Neural cell (in vitro differentiated cells): ENCODE data around the gene HAND2. TPM values are rescaled to one million over a fixed set of nuclear protein-coding genes. Genes with fewer than 3 reads are reported as not detected.

Experiments
- H2AFZ ChIP-seq: fragments of 200-600, 300-800 bp; sonication (generic), shearing (Covaris generic); 2 replicates; pipeline ENCODE4 v1.6.0; 2014; ENCODE audit warnings: low read depth, mild to moderate bottlenecking, antibody characterized with exemption, low read length, moderate library complexity
- H3F3A ChIP-seq: fragments of 200-600 bp; shearing (Covaris generic); 2 replicates; pipeline ENCODE4 v1.6.1; 2016; ENCODE audit warnings: mild to moderate bottlenecking, moderate library complexity, mixed read lengths, antibody characterized with exemption, low read length; ENCODE audit not compliant: insufficient read depth, poor library complexity, severe bottlenecking
- H3K27ac ChIP-seq: fragments of 200-600, 300-800 bp; sonication (generic), shearing (Covaris generic); 2 replicates; pipeline ENCODE4 v1.5.1; 2014; ENCODE audit warnings: mild to moderate bottlenecking, low read length, moderate library complexity
- H3K27me3 ChIP-seq: fragments of 300-800, 200-600 bp; sonication (generic), shearing (Covaris generic); 2 replicates; pipeline ENCODE4 v1.6.0; 2014; ENCODE audit warnings: mild to moderate bottlenecking, low read depth, low read length, moderate library complexity; ENCODE audit not compliant: insufficient read depth
- H3K36me3 ChIP-seq: fragments of 300-800, 200-600 bp; sonication (generic), shearing (Covaris generic); 2 replicates; pipeline ENCODE4 v1.5.1; 2014; ENCODE audit warnings: mild to moderate bottlenecking, antibody characterized with exemption, low read length, moderate library complexity; ENCODE audit not compliant: insufficient read depth
- H3K4me2 ChIP-seq: fragments of 300-800, 200-600 bp; sonication (generic), shearing (Covaris generic); 2 replicates; pipeline ENCODE4 v1.6.0; 2014; ENCODE audit warnings: mild to moderate bottlenecking, low read length
- H3K4me3 ChIP-seq: fragments of 300-800, 200-600 bp; sonication (generic), shearing (Covaris generic); 2 replicates; pipeline ENCODE4 v1.5.1; 2014; ENCODE audit warnings: mild to moderate bottlenecking, low read length, moderate library complexity
- H3K79me2 ChIP-seq: fragments of 200-600 bp; shearing (Covaris generic); replicated peaks from 2 replicates; pipeline ENCODE4 v1.6.0; 2014; ENCODE audit warnings: mild to moderate bottlenecking, low read length, moderate library complexity; ENCODE audit not compliant: insufficient read depth
- H3K9ac ChIP-seq: fragments of 300-800, 200-600 bp; sonication (generic), shearing (Covaris generic); 2 replicates; pipeline ENCODE4 v1.6.1; 2016; ENCODE audit warnings: mild to moderate bottlenecking, low read length, mixed read lengths
- H3K9me2 ChIP-seq: fragments of 200-600 bp; shearing (Covaris generic); 2 replicates; pipeline ENCODE4 v1.6.1; 2016; ENCODE audit warnings: mild to moderate bottlenecking, low read length, mixed read lengths; ENCODE audit not compliant: insufficient read depth
- H3K9me3 ChIP-seq: fragments of 200-600, 300-800 bp; sonication (generic), shearing (Covaris generic); 2 replicates; pipeline ENCODE4 v1.6.1; 2016; ENCODE audit warnings: mild to moderate bottlenecking, mixed run types, low read length, moderate library complexity, mixed read lengths
- H4K20me1 ChIP-seq: fragments of 200-600 bp; shearing (Covaris generic); 2 replicates; pipeline ENCODE4 v1.6.1; 2016; ENCODE audit warnings: mild to moderate bottlenecking, mixed run types; ENCODE audit not compliant: insufficient read depth
- EP300 ChIP-seq: fragments of 450-650 bp; conservative IDR thresholded peaks from 2 replicates; pipeline ENCODE4 v1.6.1; 2014; ENCODE audit warnings: antibody characterized with exemption, mild to moderate bottlenecking, moderate library complexity; ENCODE audit not compliant: poor library complexity, severe bottlenecking
- EZH2 ChIP-seq: fragments of 200-600, 300-800 bp; shearing (Covaris generic), sonication (generic); IDR thresholded peaks from 2 replicates; pipeline ENCODE4 v1.6.1; 2014; ENCODE audit warnings: antibody characterized with exemption, low read length, borderline replicate concordance, mild to moderate bottlenecking; ENCODE audit not compliant: insufficient read depth, poor library complexity, severe bottlenecking
- MXI1 ChIP-seq: fragments of 450-650 bp; conservative IDR thresholded peaks from 2 replicates; pipeline ENCODE4 v1.6.1; 2014; ENCODE audit warnings: antibody characterized with exemption, mild to moderate bottlenecking; ENCODE audit not compliant: poor library complexity, severe bottlenecking
- POLR2AphosphoS5 ChIP-seq: IDR thresholded peaks from 2 replicates; pipeline ENCODE4 v1.6.1; 2012
- RAD21 ChIP-seq: fragments of 450-650 bp; conservative IDR thresholded peaks from 2 replicates; pipeline ENCODE4 v1.6.1; 2014; ENCODE audit warnings: antibody characterized with exemption, mild to moderate bottlenecking, moderate library complexity
- SMC3 ChIP-seq: fragments of 450-650 bp; conservative IDR thresholded peaks from 2 replicates; pipeline ENCODE4 v1.6.1; 2014; ENCODE audit warnings: antibody characterized with exemption, mild to moderate bottlenecking, moderate library complexity; ENCODE audit not compliant: poor library complexity
- TAF1 ChIP-seq: IDR thresholded peaks from 2 replicates; pipeline ENCODE4 v1.6.1; 2012; ENCODE audit warnings: low read depth
- polyA plus RNA-seq: library from polyadenylated mRNA; depleted of rRNA; stranded (reverse); fragments of >200 nt; gene quantifications from 2 replicates; pipeline ENCODE4 v1.2.3, GENCODE V29; 2014
- TF ChIP-seq, protein P1 (sequence below): fragments of 450-650 bp; IDR thresholded peaks from 2 replicates; pipeline ENCODE4 v1.5.1; 2014; ENCODE audit warnings: antibody characterized with exemption, mild to moderate bottlenecking, moderate library complexity; ENCODE audit not compliant: poor library complexity, severe bottlenecking
- TF ChIP-seq, protein P2 (sequence below): IDR thresholded peaks from 2 replicates; pipeline ENCODE4 v1.6.1; 2012; ENCODE audit warnings: borderline replicate concordance

The HAND2 gene
- polyA plus RNA-seq, 1 donor from 2014 or later: not detected

DNA sequence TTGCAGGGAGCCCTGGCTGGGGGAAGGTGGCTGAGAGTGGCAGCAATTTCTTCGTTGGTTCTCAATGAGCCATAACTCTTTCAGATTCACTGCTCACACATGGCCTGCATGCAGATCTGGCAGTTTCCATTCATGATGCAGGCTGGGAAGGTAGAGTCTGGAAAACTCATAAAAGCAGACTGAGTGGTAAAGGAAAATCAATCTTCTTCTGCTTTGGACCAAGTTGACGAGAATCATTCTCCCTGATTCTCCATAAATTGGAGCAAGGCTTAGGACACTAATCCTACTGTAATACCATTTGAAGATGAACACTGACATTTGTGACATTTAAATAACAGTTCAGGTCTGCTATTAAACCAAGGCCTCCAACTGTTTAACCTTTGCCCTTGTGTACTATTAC lies 35.3 kb upstream of the HAND2 start:
- no peaks in the 10 kb centered on the region for H3K27me3 ChIP-seq
- no peaks in the 10 kb centered on the region for H3K79me2 ChIP-seq
- no peak overlapping the region for H3K4me3 ChIP-seq
- H3K9me3 ChIP-seq: no peaks in the 10 kb centered on the region
- no peaks in the 10 kb centered on the region for H4K20me1 ChIP-seq
- H2AFZ ChIP-seq: no peak overlapping the region
- no peaks in the 10 kb centered on the region for H3F3A ChIP-seq
- H3K9ac ChIP-seq: no peak overlapping the region
- no peak for TF ChIP-seq EZH2
- no peak for TF ChIP-seq RAD21
- no peak for TF ChIP-seq POLR2AphosphoS5
- no peak for TF ChIP-seq TAF1
- TF ChIP-seq, protein P1, sequence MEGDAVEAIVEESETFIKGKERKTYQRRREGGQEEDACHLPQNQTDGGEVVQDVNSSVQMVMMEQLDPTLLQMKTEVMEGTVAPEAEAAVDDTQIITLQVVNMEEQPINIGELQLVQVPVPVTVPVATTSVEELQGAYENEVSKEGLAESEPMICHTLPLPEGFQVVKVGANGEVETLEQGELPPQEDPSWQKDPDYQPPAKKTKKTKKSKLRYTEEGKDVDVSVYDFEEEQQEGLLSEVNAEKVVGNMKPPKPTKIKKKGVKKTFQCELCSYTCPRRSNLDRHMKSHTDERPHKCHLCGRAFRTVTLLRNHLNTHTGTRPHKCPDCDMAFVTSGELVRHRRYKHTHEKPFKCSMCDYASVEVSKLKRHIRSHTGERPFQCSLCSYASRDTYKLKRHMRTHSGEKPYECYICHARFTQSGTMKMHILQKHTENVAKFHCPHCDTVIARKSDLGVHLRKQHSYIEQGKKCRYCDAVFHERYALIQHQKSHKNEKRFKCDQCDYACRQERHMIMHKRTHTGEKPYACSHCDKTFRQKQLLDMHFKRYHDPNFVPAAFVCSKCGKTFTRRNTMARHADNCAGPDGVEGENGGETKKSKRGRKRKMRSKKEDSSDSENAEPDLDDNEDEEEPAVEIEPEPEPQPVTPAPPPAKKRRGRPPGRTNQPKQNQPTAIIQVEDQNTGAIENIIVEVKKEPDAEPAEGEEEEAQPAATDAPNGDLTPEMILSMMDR: no peak
- no peak for TF ChIP-seq EP300
- TF ChIP-seq MXI1: no peak
- TF ChIP-seq, protein P2, sequence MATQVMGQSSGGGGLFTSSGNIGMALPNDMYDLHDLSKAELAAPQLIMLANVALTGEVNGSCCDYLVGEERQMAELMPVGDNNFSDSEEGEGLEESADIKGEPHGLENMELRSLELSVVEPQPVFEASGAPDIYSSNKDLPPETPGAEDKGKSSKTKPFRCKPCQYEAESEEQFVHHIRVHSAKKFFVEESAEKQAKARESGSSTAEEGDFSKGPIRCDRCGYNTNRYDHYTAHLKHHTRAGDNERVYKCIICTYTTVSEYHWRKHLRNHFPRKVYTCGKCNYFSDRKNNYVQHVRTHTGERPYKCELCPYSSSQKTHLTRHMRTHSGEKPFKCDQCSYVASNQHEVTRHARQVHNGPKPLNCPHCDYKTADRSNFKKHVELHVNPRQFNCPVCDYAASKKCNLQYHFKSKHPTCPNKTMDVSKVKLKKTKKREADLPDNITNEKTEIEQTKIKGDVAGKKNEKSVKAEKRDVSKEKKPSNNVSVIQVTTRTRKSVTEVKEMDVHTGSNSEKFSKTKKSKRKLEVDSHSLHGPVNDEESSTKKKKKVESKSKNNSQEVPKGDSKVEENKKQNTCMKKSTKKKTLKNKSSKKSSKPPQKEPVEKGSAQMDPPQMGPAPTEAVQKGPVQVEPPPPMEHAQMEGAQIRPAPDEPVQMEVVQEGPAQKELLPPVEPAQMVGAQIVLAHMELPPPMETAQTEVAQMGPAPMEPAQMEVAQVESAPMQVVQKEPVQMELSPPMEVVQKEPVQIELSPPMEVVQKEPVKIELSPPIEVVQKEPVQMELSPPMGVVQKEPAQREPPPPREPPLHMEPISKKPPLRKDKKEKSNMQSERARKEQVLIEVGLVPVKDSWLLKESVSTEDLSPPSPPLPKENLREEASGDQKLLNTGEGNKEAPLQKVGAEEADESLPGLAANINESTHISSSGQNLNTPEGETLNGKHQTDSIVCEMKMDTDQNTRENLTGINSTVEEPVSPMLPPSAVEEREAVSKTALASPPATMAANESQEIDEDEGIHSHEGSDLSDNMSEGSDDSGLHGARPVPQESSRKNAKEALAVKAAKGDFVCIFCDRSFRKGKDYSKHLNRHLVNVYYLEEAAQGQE: no peak
- TF ChIP-seq SMC3: no peak
- no peak overlapping the region for H3K27ac ChIP-seq
- no peak overlapping the region for H3K4me2 ChIP-seq
- no peaks in the 10 kb centered on the region for H3K9me2 ChIP-seq
- no peaks in the 10 kb centered on the region for H3K36me3 ChIP-seq

DNA sequence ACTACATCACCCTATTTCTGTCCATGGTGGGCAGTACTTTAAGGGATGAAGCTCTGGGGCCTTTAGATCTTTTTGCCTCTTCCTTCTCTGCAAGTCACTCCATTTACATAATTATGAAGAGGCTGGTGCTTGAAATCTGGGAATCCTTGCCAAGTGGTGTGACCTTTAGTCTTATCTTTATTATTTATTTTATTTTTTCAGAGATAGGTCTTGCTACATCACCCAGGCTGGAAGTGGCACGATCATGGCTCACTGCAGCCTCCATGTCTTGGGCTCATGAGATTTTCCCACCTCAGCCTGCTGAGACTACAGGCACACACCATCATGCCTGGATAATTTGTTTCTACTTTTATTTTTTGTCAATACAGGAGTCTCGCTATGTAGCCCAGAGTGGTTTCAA lies 34.4 kb upstream of the HAND2 start:
- Histone ChIP-seq H4K20me1 (no peaks in the 10 kb centered on the region), H3K4me3 (no peak overlapping the region), H3K9me2 (no peaks in the 10 kb centered on the region), H3K4me2 (no peak overlapping the region), H3K9me3 (no peaks in the 10 kb centered on the region), H3K9ac (no peak overlapping the region), H3K27ac (no peak overlapping the region), H3F3A (no peaks in the 10 kb centered on the region), H3K79me2 (no peaks in the 10 kb centered on the region), H2AFZ (no peak overlapping the region), H3K36me3 (no peaks in the 10 kb centered on the region), H3K27me3 (no peaks in the 10 kb centered on the region)
- no peak for TF ChIP-seq SMC3
- TF ChIP-seq, protein P2: no peak
- TF ChIP-seq MXI1: no peak
- TF ChIP-seq POLR2AphosphoS5: no peak
- no peak for TF ChIP-seq EZH2
- no peak for TF ChIP-seq TAF1
- no peak for TF ChIP-seq EP300
- TF ChIP-seq, protein P1: no peak
- TF ChIP-seq RAD21: no peak
